KMS-11 (cell line): ENCODE data around the gene CHST5.

Source experiments
- H2AFZ ChIP-seq: fragments of 200-600 bp; sonication (generic); 2 replicates; pipeline ENCODE4 v1.6.1; 2016; ENCODE audit warnings: antibody characterized with exemption, mixed run types, low read depth
- H3K27ac ChIP-seq: fragments of 200-600 bp; sonication (generic); 2 replicates; pipeline ENCODE4 v1.6.1; 2016; ENCODE audit warnings: mild to moderate bottlenecking, mixed run types
- H3K27me3 ChIP-seq: fragments of 200-600 bp; sonication (generic); 2 replicates; pipeline ENCODE4 v1.6.1; 2017; ENCODE audit warnings: mild to moderate bottlenecking, low read depth, mixed run types, moderate library complexity; ENCODE audit not compliant: insufficient read depth
- H3K36me3 ChIP-seq: fragments of 200-600 bp; sonication (generic); 2 replicates; pipeline ENCODE4 v1.6.1; 2017; ENCODE audit warnings: mild to moderate bottlenecking, mixed run types; ENCODE audit not compliant: insufficient read depth
- H3K4me1 ChIP-seq: fragments of 200-600 bp; sonication (generic); 2 replicates; pipeline ENCODE4 v1.6.1; 2016; ENCODE audit warnings: mild to moderate bottlenecking, low read depth, mixed run types; ENCODE audit not compliant: poor library complexity, severe bottlenecking
- H3K4me2 ChIP-seq: fragments of 200-600 bp; sonication (generic); 2 replicates; pipeline ENCODE4 v1.7.0; 2016; ENCODE audit warnings: mild to moderate bottlenecking, mixed run types
- H3K4me3 ChIP-seq: fragments of 200-600 bp; sonication (generic); IDR thresholded peaks from 2 replicates; pipeline ENCODE4 v1.6.1; 2017; ENCODE audit warnings: low read depth, low read length, mixed read lengths; ENCODE audit not compliant: insufficient read depth
- H3K79me2 ChIP-seq: fragments of 200-600 bp; sonication (generic); 2 replicates; pipeline ENCODE4 v1.6.1; 2016; ENCODE audit warnings: low read depth, mixed run types; ENCODE audit not compliant: insufficient read depth
- H3K9ac ChIP-seq: fragments of 200-600 bp; sonication (generic); 2 replicates; pipeline ENCODE4 v1.6.1; 2016; ENCODE audit warnings: mild to moderate bottlenecking, mixed run types
- H4K20me1 ChIP-seq: fragments of 200-600 bp; sonication (generic); 2 replicates; pipeline ENCODE4 v1.6.1; 2016; ENCODE audit warnings: mild to moderate bottlenecking, mixed run types; ENCODE audit not compliant: insufficient read depth
- TF ChIP-seq, protein P1 (sequence below): fragments of 200-600 bp; sonication (generic); conservative IDR thresholded peaks from 2 replicates; pipeline ENCODE4 v1.6.1; 2017; ENCODE audit warnings: low read depth, mild to moderate bottlenecking, antibody characterized with exemption, low read length, moderate library complexity, mixed read lengths

The CHST5 gene

GRCh38 chr16:75572864-75573542, 37.1 kb upstream of the CHST5 start:
- H3K4me2 ChIP-seq: no peak overlapping the region
- H3K36me3 ChIP-seq: peaks cover 15% of the 10 kb centered on the region; the same call in 1 of the 2 replicates
- no peaks in the 10 kb centered on the region for H3K4me1 ChIP-seq
- no peak overlapping the region for H3K4me3 ChIP-seq
- TF ChIP-seq, protein P1, sequence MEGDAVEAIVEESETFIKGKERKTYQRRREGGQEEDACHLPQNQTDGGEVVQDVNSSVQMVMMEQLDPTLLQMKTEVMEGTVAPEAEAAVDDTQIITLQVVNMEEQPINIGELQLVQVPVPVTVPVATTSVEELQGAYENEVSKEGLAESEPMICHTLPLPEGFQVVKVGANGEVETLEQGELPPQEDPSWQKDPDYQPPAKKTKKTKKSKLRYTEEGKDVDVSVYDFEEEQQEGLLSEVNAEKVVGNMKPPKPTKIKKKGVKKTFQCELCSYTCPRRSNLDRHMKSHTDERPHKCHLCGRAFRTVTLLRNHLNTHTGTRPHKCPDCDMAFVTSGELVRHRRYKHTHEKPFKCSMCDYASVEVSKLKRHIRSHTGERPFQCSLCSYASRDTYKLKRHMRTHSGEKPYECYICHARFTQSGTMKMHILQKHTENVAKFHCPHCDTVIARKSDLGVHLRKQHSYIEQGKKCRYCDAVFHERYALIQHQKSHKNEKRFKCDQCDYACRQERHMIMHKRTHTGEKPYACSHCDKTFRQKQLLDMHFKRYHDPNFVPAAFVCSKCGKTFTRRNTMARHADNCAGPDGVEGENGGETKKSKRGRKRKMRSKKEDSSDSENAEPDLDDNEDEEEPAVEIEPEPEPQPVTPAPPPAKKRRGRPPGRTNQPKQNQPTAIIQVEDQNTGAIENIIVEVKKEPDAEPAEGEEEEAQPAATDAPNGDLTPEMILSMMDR: no peak
- no peak overlapping the region for H3K9ac ChIP-seq
- no peak overlapping the region for H2AFZ ChIP-seq
- H3K27me3 ChIP-seq: no peaks in the 10 kb centered on the region
- no peak overlapping the region for H3K27ac ChIP-seq
- H4K20me1 ChIP-seq: no peaks in the 10 kb centered on the region
- H3K79me2 ChIP-seq: 0 out of 2 replicates have a peak, but pooled peaks cover 2% of the 10 kb centered on the region

DNA sequence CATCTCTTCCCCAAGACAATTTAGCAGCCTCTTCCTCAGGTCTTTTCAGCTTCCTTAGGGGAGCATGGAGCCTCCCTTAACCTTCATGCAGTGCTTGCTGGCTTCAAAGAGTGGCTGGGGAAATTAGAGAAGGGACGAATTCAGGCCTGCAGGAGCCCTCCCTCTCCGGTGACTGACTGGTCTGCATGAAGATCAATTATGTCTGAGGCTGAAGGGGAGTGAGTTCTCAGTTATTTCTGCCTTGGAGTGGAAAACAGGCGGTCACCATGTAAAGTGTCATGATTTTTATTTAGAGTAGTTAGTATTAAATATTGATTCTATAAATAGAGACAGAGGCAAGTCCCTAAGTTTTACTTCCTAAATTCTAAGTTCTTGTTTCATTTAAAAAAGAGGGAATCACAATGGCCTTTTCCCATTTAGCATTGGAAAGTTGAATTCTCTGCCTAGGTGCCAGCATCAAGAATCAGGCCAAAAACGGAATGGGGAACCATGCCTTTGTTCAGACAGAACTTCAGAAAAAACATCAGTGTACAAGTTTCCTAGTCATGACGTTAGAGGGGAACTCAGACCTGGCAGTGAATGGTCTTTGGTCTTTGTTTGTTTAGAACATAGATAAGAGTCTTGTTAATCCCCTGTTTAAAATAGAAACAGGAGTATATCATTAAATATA, 34.6 kb upstream of the CHST5 start:
- H3K4me1 ChIP-seq: peaks cover 6% of the 10 kb centered on the region
- H4K20me1 ChIP-seq: no peaks in the 10 kb centered on the region
- peaks cover 11% of the 10 kb centered on the region; the same call in 1 of the 2 replicates for H3K36me3 ChIP-seq
- H3K9ac ChIP-seq: no peak overlapping the region
- H3K27ac ChIP-seq: no peak overlapping the region
- no peak overlapping the region for H3K4me2 ChIP-seq
- peaks cover 19% of the 10 kb centered on the region; the same call in 1 of the 2 replicates for H3K79me2 ChIP-seq
- TF ChIP-seq, protein P1: no peak
- H2AFZ ChIP-seq: no peak overlapping the region
- H3K27me3 ChIP-seq: no peaks in the 10 kb centered on the region
- no peak overlapping the region for H3K4me3 ChIP-seq

DNA sequence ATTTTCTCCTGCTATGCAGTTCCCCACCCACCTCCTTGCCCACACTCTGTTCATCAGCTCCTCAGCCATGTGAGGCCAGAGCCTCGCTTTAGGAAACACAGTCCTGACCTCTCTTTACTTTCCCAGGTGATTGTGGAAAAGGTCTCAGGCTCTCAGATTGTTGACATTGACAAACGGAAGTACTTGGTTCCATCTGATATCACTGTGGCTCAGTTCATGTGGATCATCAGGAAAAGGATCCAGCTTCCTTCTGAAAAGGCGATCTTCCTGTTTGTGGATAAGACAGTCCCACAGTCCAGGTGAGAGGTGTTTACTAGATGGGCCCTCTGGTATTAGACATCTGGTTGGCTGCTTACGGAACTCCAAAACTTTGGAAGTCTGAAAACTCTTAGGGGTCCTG, 32.0 kb upstream of the CHST5 start:
- peaks cover 11% of the 10 kb centered on the region; the same call in 1 of the 2 replicates for H3K36me3 ChIP-seq
- no peak overlapping the region for H3K4me3 ChIP-seq
- no peaks in the 10 kb centered on the region for H3K27me3 ChIP-seq
- no peak overlapping the region for H2AFZ ChIP-seq
- no peak overlapping the region for H3K27ac ChIP-seq
- no peak overlapping the region for H3K9ac ChIP-seq
- H3K4me1 ChIP-seq: peaks cover 14% of the 10 kb centered on the region
- H4K20me1 ChIP-seq: no peaks in the 10 kb centered on the region
- no peak overlapping the region for H3K4me2 ChIP-seq
- TF ChIP-seq, protein P1: no peak
- peaks cover 19% of the 10 kb centered on the region; the same call in 1 of the 2 replicates for H3K79me2 ChIP-seq

- TF ChIP-seq, protein P1: no peak
- peaks cover 11% of the 10 kb centered on the region; the same call in 1 of the 2 replicates for H3K36me3 ChIP-seq
- H3K4me2 ChIP-seq: peak overlapping the region; percentile 86
- H3K79me2 ChIP-seq: peaks cover 19% of the 10 kb centered on the region; the same call in 1 of the 2 replicates
- peak overlapping the region; percentile 91 for H2AFZ ChIP-seq
- H3K9ac ChIP-seq: peak overlapping the region; percentile 45; the same call in 1 of the 2 replicates
- no peak overlapping the region for H3K27ac ChIP-seq
- H3K4me1 ChIP-seq: peaks cover 14% of the 10 kb centered on the region
- no peaks in the 10 kb centered on the region for H4K20me1 ChIP-seq
- no peaks in the 10 kb centered on the region for H3K27me3 ChIP-seq
- H3K4me3 ChIP-seq: peak overlapping the region; percentile 32
Measured at GRCh38 chr16:75566758-75567255, 30.9 kb upstream of the CHST5 start.
